GM19238 (cell line): ENCODE results near the gene CAMTA2.

Experiments used
- DNase-seq: peaks from one replicate; pipeline ENCODE4 v3.0.0; 2011; ENCODE audit warnings: low spot score; ENCODE audit not compliant: insufficient read length

The CAMTA2 gene

GRCh38 chr17:4969551-4970173 is 17.8 kb downstream of the CAMTA2 start:
- no peak for DNase-seq

DNA sequence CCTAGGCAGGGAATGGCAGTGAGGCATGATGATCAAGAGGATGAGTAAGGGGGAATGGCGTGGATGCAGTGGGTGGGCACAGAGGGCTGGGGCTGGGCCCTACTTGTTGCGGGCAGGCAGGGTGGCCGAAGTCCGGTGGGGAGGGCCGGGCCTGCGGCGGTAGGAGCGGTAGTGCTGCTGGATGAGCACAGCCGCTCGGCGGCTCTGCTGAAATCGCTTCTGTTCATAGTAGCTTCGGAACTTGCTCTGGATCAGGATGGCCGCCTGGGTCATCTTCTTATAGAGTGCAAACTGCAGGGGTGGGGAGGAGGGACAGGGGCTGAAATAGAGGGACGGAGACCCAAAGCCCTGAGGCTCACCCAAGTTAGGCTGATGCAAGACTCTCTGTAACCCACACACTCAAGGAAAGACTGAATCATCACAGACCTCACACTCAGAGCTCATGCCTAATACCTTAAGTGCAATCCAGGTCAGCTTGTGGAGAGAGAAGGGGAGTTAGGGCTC is 18.4 kb downstream of the CAMTA2 start:
- no peak for DNase-seq

DNA sequence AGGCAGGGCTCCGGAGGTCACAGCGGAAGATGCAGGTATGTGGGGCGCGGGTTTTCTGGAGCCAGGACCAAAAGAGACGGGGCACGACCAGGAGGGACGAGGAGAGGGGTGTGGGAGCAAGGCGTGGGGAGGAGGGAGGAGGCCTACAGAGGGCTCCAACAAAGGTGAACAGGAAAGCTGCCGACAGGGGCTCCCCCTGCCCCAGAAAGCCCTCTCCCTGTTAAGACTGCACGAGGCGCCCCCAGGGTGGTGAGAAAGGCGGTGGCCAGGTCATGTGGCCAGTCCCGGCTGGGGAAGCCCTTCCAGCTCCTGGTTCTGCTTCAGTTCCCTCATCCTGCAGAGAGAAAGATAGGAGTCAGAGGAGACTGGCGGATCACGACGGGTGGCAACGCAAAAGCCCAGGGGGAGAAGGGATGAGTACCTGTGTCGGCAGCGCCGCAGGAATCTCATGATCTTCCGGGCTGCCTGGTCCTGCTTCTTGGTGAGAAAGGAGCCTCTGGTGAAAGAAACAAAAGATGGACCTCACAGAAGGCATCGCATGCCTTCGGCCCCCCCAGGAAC is 18.9 kb downstream of the CAMTA2 start:
- no peak for DNase-seq

DNA sequence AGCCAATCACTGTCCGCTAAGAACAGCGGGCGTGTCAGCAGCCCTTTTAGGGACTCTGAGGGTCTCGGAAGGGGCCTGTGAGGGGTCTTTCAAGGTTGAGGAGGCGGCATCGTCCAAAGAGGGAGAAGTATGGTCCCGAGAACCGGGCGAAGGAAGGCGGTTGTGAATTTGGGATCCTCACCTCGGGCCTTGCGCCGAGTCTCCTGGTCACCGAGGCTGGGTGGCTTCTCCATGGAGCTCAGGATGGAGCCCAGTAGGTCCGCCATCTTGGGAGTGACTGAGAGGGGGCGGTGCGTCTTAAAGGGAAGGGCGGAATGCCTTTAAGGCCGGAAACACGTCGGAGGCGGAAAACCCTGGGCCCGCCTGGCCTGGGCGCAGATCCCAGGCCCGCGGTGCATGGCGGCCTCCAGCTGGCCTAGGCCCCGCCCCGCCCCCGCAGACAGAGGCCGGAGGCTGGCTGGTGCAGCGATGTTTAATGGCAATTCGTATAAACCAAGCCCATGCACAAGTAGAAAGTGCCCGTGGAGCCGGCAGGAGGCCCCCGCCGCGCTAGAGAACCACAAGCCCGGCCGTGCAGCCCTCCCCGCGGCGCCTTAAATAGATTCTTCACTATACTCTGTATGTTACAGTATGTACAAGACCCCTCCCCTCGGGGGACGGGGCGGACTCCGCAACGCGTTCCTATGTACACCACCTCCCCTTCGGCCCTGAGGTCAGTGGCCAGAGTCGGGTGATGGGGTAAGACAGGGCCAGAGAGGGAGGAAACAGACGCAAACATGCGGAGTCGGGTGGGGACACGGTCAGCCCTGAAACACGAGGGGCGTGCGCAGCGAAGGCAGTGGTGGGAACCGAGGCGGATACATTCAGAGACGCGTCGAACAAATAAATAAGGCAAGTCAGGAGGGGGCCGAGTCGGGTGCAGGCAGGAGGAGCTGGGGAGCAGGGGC is 19.7 kb downstream of the CAMTA2 start, which contains the start of gene SPAG7:
TSS of gene SPAG7 (minus strand) at position 279 of the 947 bp plus-strand sequence. CDS start at position 266, 13 bp downstream.
- peak; percentile 87 for DNase-seq

GRCh38 chr17:4966844-4967538 is 20.5 kb downstream of the CAMTA2 start:
- DNase-seq, result peak; percentile 97

- DNase-seq, result no peak
Observed at GRCh38 chr17:4965311-4965986, 22.0 kb downstream of the CAMTA2 start.

- DNase-seq, result no peak
Observed at GRCh38 chr17:4960279-4960922, 27.1 kb downstream of the CAMTA2 start.

DNA sequence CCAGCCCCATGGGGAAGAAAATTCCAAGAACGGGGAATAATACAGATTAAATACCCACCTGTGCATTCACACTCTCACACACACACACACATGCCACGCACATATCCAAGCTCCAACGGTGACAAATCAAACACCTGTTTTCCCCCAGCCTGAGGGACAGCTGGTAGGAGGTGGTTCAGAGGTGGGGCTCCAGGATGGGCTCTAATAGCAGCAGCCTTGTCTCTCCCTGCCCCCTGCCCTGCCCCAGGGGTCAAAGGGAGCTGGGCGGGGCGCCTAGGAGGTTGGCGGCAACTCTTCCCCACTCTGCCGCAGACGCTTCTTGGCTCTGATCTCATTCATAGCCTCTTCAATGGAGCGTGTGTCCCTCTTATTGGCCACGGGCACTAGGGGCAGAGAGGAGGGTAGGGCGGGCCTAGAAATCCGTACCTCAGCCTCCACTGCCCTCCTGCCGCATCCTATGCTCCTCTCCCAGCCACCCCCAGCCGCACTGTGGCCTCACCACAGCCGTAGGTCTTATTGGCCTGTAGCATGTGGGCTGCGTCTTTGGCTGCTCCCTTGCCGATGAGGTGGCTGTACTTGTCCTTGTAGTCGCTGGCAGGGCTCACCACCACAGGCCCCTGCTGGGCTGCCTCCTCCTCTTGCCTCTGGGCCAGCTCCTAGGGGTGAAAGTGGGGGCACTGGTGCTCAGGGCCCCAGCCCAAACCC is 28.1 kb downstream of the CAMTA2 start:
- DNase-seq, result no peak

GRCh38 chr17:4958102-4958501 is 29.4 kb downstream of the CAMTA2 start:
- DNase-seq, result no peak

DNA sequence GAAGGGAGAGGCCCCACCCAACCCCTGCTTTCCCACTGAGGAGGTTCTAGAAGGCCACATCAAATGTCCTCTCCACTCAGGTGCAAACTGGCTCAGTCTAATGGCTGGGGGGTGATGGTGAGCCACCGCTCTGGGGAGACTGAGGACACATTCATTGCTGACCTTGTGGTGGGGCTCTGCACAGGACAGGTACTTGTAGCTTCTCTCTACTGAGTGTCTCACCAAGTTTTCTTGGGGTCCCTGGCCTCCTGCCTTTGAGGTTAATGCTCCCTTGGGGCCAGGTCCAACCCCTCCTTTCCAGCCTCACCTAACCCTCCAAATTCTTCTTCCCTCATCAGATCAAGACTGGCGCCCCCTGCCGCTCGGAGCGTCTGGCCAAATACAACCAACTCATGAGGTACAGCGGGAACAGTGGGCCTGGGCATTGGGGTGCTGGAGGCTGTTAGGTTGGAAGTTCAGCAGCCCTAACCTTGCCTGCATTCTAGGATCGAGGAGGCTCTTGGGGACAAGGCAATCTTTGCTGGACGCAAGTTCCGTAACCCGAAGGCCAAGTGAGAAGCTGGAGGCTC is 30.9 kb downstream of the CAMTA2 start:
- no peak for DNase-seq

GRCh38 chr17:4955091-4955490 is 32.4 kb downstream of the CAMTA2 start:
- DNase-seq, result no peak

DNA sequence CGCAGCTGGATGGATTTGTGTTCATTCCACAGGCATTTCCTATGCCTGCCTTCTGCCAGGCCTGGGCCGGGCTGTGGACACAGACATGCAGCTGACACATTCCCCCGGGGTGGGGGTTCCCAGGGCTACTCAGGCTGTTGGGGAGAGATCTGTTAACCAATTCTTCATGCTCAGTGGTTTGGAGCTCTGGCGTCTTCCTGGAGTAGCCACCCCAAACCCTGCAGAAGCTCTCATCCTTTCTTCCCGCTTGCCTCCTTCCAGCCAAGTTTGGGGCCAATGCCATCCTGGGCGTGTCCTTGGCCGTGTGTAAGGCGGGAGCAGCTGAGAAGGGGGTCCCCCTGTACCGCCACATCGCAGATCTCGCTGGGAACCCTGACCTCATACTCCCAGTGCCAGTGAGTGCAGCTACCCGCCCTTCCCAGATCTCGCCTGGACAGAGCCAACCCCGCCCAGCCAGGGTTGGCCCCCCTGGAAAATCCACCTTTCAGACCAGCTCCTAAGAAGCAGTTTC is 34.0 kb downstream of the CAMTA2 start:
- DNase-seq, result no peak

GRCh38 chr17:4951486-4951885 is 36.0 kb downstream of the CAMTA2 start:
- DNase-seq, result no peak

- no peak for DNase-seq
Observed at GRCh38 chr17:4950746-4951204, 36.7 kb downstream of the CAMTA2 start, which contains the start of gene ENO3. Gene ENO3 (plus strand): TSS chr17:4951119. CDS start chr17:4951830, 711 bp downstream.

- no peak for DNase-seq
Observed at GRCh38 chr17:4950075-4950745, 37.3 kb downstream of the CAMTA2 start.

- peak; percentile 84 for DNase-seq
Observed at GRCh38 chr17:4949321-4950074, 38.0 kb downstream of the CAMTA2 start.

GRCh38 chr17:4948931-4949320 is 38.5 kb downstream of the CAMTA2 start:
- DNase-seq, result peak; percentile 85
